HG02973 (cell line): ENCODE measurements around the gene TWIST2.

Experiments
- ATAC-seq: cut with Tn5 transposase; IDR thresholded peaks from one replicate; pipeline ENCODE4 v1.9.1; 2021; ENCODE audit warnings: moderate library complexity; ENCODE audit not compliant: unreplicated experiment

TWIST2 gene

GRCh38 chr2:238835726-238836301 lies 12.1 kb upstream of the TWIST2 start:
- no peak for ATAC-seq

DNA sequence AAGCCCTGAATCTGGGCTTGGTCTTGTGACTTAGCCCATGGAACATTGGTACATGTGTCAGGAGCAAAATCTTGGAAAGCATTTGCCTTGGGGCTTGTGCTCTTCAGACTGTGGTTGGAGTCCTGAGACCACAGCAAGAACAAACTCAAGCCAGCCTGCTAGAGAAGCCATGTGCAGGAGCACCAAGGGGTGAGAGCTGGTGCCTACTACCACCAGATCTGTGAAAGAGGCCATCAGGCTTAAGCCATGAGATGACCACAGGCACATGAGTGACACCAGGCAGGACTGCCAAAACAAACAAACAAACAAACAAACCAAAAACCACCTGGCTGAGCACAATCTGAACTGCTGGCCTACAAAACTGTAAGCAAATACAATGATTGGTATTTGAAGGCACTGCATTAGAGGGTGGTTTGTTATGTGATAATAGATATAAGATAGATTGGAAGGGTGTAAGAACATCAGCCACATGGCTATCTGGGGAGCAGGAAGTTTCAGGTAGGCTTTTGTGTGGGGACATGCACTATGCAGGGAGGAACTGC lies 9.0 kb upstream of the TWIST2 start:
- no peak for ATAC-seq

- no peak for ATAC-seq
These were observed 8.5 kb upstream of the TWIST2 start for GRCh38 chr2:238839428-238839827.

- ATAC-seq = no peak
These were observed 6.2 kb upstream of the TWIST2 start for GRCh38 chr2:238841542-238842164.

DNA sequence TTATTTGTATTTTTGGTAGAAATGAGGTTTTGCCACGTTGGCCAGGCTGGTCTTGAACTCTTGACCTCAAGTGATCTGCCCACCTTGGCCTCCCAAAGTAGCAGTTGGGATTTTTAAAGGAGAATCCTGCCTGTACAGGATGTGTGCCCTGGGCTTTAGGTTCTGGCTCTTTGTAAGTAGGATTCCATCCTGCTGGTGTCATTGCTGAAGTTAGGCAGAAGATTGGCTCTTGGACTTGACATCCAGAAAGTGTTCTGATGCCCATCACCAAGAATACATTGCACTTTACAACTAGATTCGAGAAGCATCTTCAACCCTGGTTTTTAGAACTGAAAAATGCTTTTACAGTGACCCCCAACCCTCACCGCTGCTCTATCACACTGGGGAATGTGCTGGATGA lies 4.4 kb upstream of the TWIST2 start:
- no peak for ATAC-seq

GRCh38 chr2:238845583-238846377 lies 2.1 kb upstream of the TWIST2 start:
- no peak for ATAC-seq

DNA sequence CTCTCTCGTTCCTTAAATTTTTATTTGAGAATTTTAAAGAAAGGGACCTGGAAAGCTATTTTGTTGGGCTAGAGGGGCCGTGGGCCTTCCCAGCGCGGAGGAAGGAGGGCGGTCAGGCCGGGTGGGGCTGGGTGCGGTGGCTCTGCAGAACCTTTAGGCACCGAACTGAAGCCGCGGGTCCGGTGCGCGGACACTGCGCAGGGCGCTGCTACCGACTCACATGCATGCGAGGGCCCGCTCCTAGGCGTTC lies 1.6 kb upstream of the TWIST2 start:
- no peak for ATAC-seq

DNA sequence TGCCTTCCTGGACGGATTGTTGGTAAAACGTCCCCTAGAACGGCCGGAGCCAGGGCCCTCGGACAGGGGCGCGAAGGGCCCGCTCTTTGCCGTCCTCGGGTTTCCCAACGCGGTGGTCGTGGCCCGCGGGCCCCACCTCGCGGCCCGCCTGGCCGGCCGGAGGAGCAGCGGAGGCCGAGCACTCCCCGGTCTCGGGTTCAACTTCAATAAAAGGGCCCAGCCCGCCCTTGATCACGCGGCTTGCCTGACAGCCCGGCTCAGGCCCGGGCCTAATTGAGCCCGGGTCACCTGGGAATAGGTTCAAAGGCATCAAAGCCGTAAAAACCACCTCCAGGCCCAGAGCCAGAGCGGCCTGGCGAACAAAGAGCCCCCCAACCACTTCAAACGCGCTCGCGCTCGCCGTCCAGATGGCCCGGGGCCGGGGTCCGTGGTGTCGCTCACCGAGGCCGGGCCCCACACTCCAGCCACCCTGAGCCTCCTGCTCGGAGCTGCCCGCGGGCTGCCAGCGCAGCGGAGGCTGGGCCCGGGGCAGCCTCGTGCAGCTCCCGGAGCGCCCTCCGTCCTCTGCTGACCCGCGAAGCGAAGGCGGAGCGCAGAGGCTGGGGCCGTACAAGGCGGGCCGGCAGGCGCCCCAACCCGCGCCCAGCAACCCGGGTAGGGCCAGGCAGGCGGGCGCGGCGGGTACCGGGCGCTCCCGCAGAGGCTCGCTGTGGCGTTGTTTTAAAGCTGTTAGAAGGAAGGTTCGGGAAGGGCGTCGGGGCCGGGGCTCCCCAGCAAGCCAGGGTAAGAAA lies 1.1 kb upstream of the TWIST2 start:
- ATAC-seq = no peak

GRCh38 chr2:238847419-238847801 lies 475 bp upstream of the TWIST2 start:
- ATAC-seq = no peak

GRCh38 chr2:238848691-238848975 lies 748 bp downstream of the TWIST2 start:
- ATAC-seq = no peak

DNA sequence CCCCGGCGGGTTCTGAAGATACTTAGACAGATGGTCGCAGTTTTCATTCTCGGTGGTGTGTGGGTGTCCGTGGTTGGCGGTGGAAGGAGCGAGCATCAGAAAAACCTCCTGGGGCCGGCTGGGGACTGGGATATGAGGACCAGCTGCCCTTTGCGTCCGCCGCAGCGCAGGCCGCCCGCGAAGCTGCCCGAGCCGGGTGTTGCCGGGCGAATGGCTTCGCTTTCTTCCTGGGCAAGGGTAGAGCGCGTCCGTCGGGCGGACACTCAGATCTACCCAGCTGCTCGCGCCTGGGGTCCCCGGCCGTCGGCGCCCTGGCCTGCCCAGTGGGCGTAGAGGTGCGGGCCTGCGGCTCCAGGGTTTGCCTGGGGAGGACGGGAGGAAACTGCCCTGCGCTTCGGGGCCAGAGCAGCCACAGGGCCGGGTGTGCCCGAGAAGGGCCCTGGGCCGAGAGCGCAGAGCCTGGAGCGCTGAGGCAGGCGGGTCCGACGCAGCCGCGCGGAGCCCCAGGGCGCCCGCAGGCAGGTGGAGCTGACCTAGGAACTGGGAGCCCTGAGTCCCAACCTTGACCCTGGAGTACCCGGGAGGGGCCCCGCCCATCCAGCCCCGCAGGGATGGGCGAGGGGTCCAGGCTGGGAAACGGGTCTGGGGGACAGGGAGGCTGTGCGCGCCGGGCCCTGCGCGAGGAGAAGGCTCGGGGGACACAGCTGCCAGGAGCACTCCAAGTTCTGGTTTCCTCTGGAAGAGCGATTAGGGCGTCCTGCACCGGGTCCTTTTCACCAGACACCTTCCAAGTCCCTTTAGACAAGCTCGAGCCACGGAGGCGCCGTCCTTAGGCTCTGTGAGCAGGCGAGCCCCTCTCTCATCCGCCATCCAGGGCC lies 1.3 kb downstream of the TWIST2 start:
- ATAC-seq = no peak

DNA sequence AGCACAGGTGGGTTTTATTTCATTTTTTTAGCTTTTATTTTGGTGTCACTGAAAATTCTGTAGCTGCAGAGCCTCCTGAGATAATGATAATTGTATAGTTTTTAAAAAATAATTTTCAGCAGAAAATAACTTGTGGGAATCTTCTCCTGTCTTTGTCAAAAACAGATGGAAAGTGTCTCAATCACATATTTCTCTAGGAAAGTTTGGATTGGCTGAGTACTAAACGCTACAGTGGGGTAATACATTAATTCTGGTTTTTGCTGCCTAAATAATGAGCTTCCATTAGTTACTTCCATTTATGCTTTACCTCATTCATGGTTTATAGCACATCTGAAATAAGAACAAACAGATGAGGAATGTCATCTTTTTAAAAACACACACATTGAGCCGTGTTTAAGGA lies 2.2 kb downstream of the TWIST2 start:
- ATAC-seq = no peak

DNA sequence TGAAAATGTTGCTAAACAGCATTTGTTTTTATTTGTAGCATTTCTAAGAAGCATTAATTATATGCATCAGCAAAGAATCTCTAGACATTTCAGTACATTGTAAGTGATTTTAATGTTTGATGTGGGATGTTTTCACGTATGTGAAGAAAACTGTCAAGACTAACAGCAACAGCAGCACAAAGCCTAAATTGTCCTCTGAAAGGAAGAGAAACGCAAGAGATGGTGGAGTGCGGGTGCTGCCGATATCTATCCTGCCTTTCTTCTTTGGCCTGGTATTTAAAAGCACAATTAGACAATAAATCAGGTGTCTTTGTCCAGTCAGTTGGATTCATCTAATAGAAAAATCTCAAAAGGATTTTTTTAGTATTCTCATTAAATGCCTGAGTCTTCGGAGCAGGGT lies 3.1 kb downstream of the TWIST2 start:
- ATAC-seq = no peak

- no peak for ATAC-seq
These were observed 3.9 kb downstream of the TWIST2 start for GRCh38 chr2:238851761-238852160.

DNA sequence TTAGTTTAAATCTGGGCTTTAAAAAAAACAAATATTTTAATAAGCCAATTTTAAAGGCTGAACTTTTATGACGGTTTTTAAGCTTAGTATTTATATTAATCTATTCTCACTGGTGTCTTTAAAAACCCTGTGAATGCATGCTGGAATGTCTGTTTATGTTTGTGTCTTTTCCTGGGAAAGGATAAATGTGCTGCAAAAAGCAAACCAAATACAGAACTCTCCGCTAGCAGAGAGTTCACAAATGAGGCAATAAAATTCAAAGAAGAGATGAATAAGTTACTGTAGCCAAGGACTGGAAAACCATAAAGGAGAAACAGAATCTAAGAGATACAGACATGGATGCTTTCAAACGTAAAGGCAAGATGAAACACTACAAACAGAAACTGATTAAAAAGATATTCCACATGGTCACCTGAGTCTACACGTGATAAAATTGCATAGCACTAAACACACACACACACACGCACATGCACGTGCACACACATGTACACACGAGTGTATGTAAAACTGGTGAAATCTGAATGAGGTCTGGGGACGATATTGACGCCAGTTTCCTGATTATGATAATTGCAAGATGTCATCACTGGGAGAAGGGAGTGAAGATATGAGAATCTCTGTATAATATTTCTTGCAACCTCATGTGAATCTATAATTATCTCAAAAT lies 4.5 kb downstream of the TWIST2 start:
- no peak for ATAC-seq

GRCh38 chr2:238853218-238853617 lies 5.3 kb downstream of the TWIST2 start:
- ATAC-seq = no peak

- no peak for ATAC-seq
These were observed 5.8 kb downstream of the TWIST2 start for GRCh38 chr2:238853721-238854120.

DNA sequence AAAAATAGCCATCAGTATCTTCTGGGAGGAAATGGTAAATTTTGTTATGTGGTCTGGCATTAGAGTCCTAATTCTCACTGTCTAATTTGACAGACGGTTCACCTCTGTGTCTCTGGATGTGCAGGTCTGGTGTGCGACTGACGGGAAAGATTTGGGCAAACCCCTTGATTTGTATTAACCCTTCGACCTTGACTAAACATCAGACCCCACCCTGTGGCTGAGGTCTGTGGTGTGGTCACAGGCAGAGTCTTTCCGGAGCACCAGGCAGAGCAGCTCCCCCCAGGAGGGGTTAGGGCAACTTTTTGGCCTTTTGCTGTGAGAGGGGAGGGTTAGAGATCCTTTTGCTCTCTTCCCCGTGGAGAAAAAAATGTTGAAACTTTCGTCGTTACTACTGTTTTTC lies 6.4 kb downstream of the TWIST2 start:
- no peak for ATAC-seq

DNA sequence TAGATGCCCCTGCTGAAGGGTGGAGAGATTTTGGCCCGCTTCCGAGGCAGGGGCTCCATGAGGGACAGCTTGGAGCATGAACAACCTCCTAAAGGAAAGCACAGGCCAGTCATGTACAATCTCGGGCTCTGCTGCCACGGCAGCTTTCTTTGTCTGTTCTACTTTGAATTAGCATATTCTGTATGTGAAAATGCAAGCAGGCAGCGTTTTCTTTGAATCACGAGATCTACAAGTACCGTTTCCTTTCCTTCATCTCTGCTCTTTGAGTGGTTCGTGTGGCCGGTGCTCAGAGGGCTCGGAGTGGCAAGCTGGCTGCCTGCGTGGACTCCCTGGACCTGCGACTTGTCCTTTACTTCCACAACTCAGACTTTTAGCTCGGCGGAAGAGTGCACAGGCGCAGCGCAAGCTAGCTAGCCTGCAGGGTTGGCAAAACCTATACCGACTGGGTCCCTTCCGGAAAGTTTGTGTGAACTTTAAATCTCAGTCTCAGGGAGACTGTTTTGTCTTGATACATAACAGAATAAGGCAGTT lies 6.9 kb downstream of the TWIST2 start:
- ATAC-seq = no peak

GRCh38 chr2:238855299-238855698 lies 7.4 kb downstream of the TWIST2 start:
- no peak for ATAC-seq
